Endodermal cell (in vitro differentiated cells): Measurements from ENCODE around the gene CCDC83. TPM values are rescaled to one million over a fixed set of nuclear protein-coding genes. Genes with fewer than 3 reads are reported as not detected.

Source experiments
- DNase-seq: peaks from one replicate; pipeline ENCODE4 v3.0.0-alpha.2; 2017
- H3K27ac ChIP-seq: 2 replicates; pipeline ENCODE4 v1.5.1; 2013; ENCODE audit warnings: mild to moderate bottlenecking, low read depth, low read length, moderate library complexity
- H3K27me3 ChIP-seq: 2 replicates; pipeline ENCODE4 v1.6.1; 2013; ENCODE audit warnings: mild to moderate bottlenecking, low read length, moderate library complexity; ENCODE audit not compliant: insufficient read depth, control insufficient read depth, poor library complexity, severe bottlenecking
- H3K36me3 ChIP-seq: 2 replicates; pipeline ENCODE4 v1.7.0; 2013; ENCODE audit warnings: mild to moderate bottlenecking, low read length, moderate library complexity; ENCODE audit not compliant: control insufficient read depth, insufficient read depth
- H3K4me1 ChIP-seq: one replicate; pipeline ENCODE4 v1.7.0; 2013; ENCODE audit warnings: low read length; ENCODE audit not compliant: control insufficient read depth, insufficient read depth
- H3K4me3 ChIP-seq: 2 replicates; pipeline ENCODE4 v1.5.1; 2013; ENCODE audit warnings: mild to moderate bottlenecking, low read length, moderate library complexity
- H3K9ac ChIP-seq: 2 replicates; pipeline ENCODE4 v1.6.1; 2013; ENCODE audit warnings: mild to moderate bottlenecking, low read length, moderate library complexity; ENCODE audit not compliant: poor library complexity, severe bottlenecking; ENCODE audit errors: extremely low read depth
- H3K9me3 ChIP-seq: 2 replicates; pipeline ENCODE4 v1.6.1; 2013; ENCODE audit warnings: mild to moderate bottlenecking, low read length, moderate library complexity; ENCODE audit not compliant: control insufficient read depth
- H3K27ac Mint-ChIP-seq: 2 replicates; pipeline ENCODE4 v1.8.0; 2020; ENCODE audit warnings: mixed read lengths
- H3K27me3 Mint-ChIP-seq: 2 replicates; pipeline ENCODE4 v1.8.0; 2021; ENCODE audit warnings: mild to moderate bottlenecking, mixed read lengths; ENCODE audit not compliant: insufficient read depth
- H3K36me3 Mint-ChIP-seq: 2 replicates; pipeline ENCODE4 v1.8.0; 2020; ENCODE audit warnings: low read depth, mixed read lengths
- H3K4me1 Mint-ChIP-seq: 2 replicates; pipeline ENCODE4 v1.8.0; 2020; ENCODE audit warnings: mixed read lengths
- H3K4me3 Mint-ChIP-seq: 2 replicates; pipeline ENCODE4 v1.8.0; 2020; ENCODE audit warnings: mild to moderate bottlenecking, moderate library complexity, mixed read lengths
- H3K9me3 Mint-ChIP-seq: 2 replicates; pipeline ENCODE4 v1.8.0; 2020; ENCODE audit warnings: mild to moderate bottlenecking, mixed read lengths
- CTCF ChIP-seq: fragments of 200-600 bp; sonication (generic); conservative IDR thresholded peaks from 2 replicates; pipeline ENCODE4 v1.5.0; 2021; ENCODE audit warnings: antibody characterized with exemption, mild to moderate bottlenecking
- WGBS, 2 experiments: methylation state at CpG; one replicate each; pipeline versions ENCODE4 v1.1.5 to v1.1.7; 2013; ENCODE audit warnings: missing lambda C conversion rate in 2 of 2, mixed read lengths in 1 of 2; ENCODE audit not compliant: insufficient coverage in 1 of 2, insufficient read length in 1 of 2; 5-methylcytosine and 5-hydroxymethylcytosine counted together
- total RNA-seq, 2 donors: library from RNA; stranded (reverse); fragmentation: NEBNext Ultra II Directional in 1 of 2; extraction: Animal tissue kit (Norgen Biotek cat#: 25700) in 1 of 2; gene quantifications; 2 replicates in 1 of 2; 3 replicates in 1 of 2; pipeline ENCODE4 v1.2.1, GENCODE V29; 2021

CCDC83 gene
- total RNA-seq, 2 donors from 2014 or later: not detected

GRCh38 chr11:85961130-85961529, 105.9 kb downstream of the CCDC83 start:
- H3K27me3 Mint-ChIP-seq: no peaks in the 10 kb centered on the region
- H3K4me3 Mint-ChIP-seq: no peak overlapping the region
- Histone ChIP-seq H3K27ac (no peak overlapping the region), H3K4me1 (no peaks in the 10 kb centered on the region), H3K9ac (no peak overlapping the region), H3K27me3 (no peaks in the 10 kb centered on the region), H3K36me3 (peaks cover 94% of the 10 kb centered on the region), H3K4me3 (no peak overlapping the region), H3K9me3 (peaks cover 2% of the 10 kb centered on the region)
- 87 to 94% methylated on average over 2 to 6 of the region's 6 CpGs for WGBS, 2 experiments
- DNase-seq: no peak
- no peak for TF ChIP-seq CTCF
- peak overlapping the region; percentile 7 for H3K27ac Mint-ChIP-seq
- peaks cover 4% of the 10 kb centered on the region for H3K4me1 Mint-ChIP-seq
- H3K36me3 Mint-ChIP-seq: peaks cover 80% of the 10 kb centered on the region
- H3K9me3 Mint-ChIP-seq: no peaks in the 10 kb centered on the region

- peaks cover 4% of the 10 kb centered on the region for H3K4me1 Mint-ChIP-seq
- no peaks in the 10 kb centered on the region for H3K4me1 ChIP-seq
- H3K9me3 Mint-ChIP-seq: no peaks in the 10 kb centered on the region
- peaks cover 3% of the 10 kb centered on the region for H3K9me3 ChIP-seq
- no peak overlapping the region for H3K4me3 Mint-ChIP-seq
- no peak for TF ChIP-seq CTCF
- H3K4me3 ChIP-seq: no peak overlapping the region
- no peak for DNase-seq
- H3K36me3 ChIP-seq: peaks cover 94% of the 10 kb centered on the region
- H3K27ac ChIP-seq: no peak overlapping the region
- H3K27me3 Mint-ChIP-seq: no peaks in the 10 kb centered on the region
- H3K36me3 Mint-ChIP-seq: peaks cover 80% of the 10 kb centered on the region
- no peaks in the 10 kb centered on the region for H3K27me3 ChIP-seq
- no peak overlapping the region for H3K9ac ChIP-seq
- WGBS, 2 experiments: 89 to 93% methylated on average over 4 to 5 of the region's 5 CpGs
- no peak overlapping the region for H3K27ac Mint-ChIP-seq
Measured at GRCh38 chr11:85961930-85962363, 106.8 kb downstream of the CCDC83 start.

- no peak overlapping the region for H3K4me3 Mint-ChIP-seq
- no peak for TF ChIP-seq CTCF
- H3K27ac ChIP-seq: no peak overlapping the region
Measured at GRCh38 chr11:85965202-85965601, 110.0 kb downstream of the CCDC83 start.

More at GRCh38 chr11:85965202-85965601, 110.0 kb downstream of the CCDC83 start:
- no peaks in the 10 kb centered on the region for H3K27me3 Mint-ChIP-seq
- Histone ChIP-seq H3K9ac (no peak overlapping the region), H3K27me3 (no peaks in the 10 kb centered on the region), H3K4me3 (no peak overlapping the region), H3K9me3 (peaks cover 3% of the 10 kb centered on the region), H3K4me1 (peaks cover 4% of the 10 kb centered on the region), H3K36me3 (peaks cover 88% of the 10 kb centered on the region)
- DNase-seq: no peak
- H3K4me1 Mint-ChIP-seq: peaks cover 8% of the 10 kb centered on the region
- H3K9me3 Mint-ChIP-seq: peaks cover 3% of the 10 kb centered on the region
- 83 to 96% methylated on average over 1 of the region's 2 CpGs for whole genome bisulfite sequencing, 2 experiments
- no peak overlapping the region for H3K27ac Mint-ChIP-seq
- peaks cover 71% of the 10 kb centered on the region for H3K36me3 Mint-ChIP-seq
